GM18505 (cell line): ENCODE measurements around the gene CCSER1.

Source experiments
- ATAC-seq: cut with Tn5 transposase; IDR thresholded peaks from one replicate; pipeline ENCODE4 v1.9.1; 2021; ENCODE audit not compliant: unreplicated experiment
- POLR2A ChIP-seq: IDR thresholded peaks from 4 replicates; pipeline ENCODE4 v1.6.1; 2011; ENCODE audit warnings: borderline replicate concordance; ENCODE audit not compliant: insufficient read depth, insufficient read length; ENCODE audit errors: extremely low read depth

CCSER1 gene

GRCh38 chr4:90127223-90127705 is at the start of gene CCSER1:
Gene CCSER1, plus strand, starts transcription at chr4:90127394.
- peak; percentile 76 for ATAC-seq
- peak; percentile 82 for TF ChIP-seq POLR2A

GRCh38 chr4:90078440-90078839 is 48.8 kb upstream of the CCSER1 start:
- no peak for TF ChIP-seq POLR2A
- ATAC-seq = peak; percentile 83

- no peak for TF ChIP-seq POLR2A
- no peak for ATAC-seq
These were observed 47.1 kb upstream of the CCSER1 start for GRCh38 chr4:90080116-90080515.

- TF ChIP-seq POLR2A = no peak
- no peak for ATAC-seq
These were observed 45.6 kb upstream of the CCSER1 start for GRCh38 chr4:90081432-90082144.

- no peak for TF ChIP-seq POLR2A
- no peak for ATAC-seq
These were observed 44.7 kb upstream of the CCSER1 start for GRCh38 chr4:90082449-90082848.

GRCh38 chr4:90084277-90084966 is 42.8 kb upstream of the CCSER1 start:
- ATAC-seq = no peak
- TF ChIP-seq POLR2A = no peak

- ATAC-seq = no peak
- no peak for TF ChIP-seq POLR2A
These were observed 42.3 kb upstream of the CCSER1 start for GRCh38 chr4:90084967-90085295.

- TF ChIP-seq POLR2A = no peak
These were observed 33.7 kb upstream of the CCSER1 start for GRCh38 chr4:90093526-90093925.

GRCh38 chr4:90095000-90095399 is 32.2 kb upstream of the CCSER1 start:
- no peak for ATAC-seq
- TF ChIP-seq POLR2A = no peak

More at GRCh38 chr4:90093526-90093925, 33.7 kb upstream of the CCSER1 start:
- ATAC-seq = no peak

- TF ChIP-seq POLR2A = no peak
- ATAC-seq = peak; percentile 85
These were observed 27.4 kb upstream of the CCSER1 start for GRCh38 chr4:90099812-90100211.

GRCh38 chr4:90103991-90104390 is 23.2 kb upstream of the CCSER1 start:
- no peak for ATAC-seq

GRCh38 chr4:90105274-90105673 is 21.9 kb upstream of the CCSER1 start:
- no peak for ATAC-seq
- TF ChIP-seq POLR2A = no peak

More at GRCh38 chr4:90103991-90104390, 23.2 kb upstream of the CCSER1 start:
- TF ChIP-seq POLR2A = no peak

- no peak for ATAC-seq
- no peak for TF ChIP-seq POLR2A
These were observed 14.5 kb upstream of the CCSER1 start for GRCh38 chr4:90112715-90113114.

- TF ChIP-seq POLR2A = no peak
- ATAC-seq = no peak
These were observed 13.2 kb upstream of the CCSER1 start for GRCh38 chr4:90113881-90114457.
